GM10266 (cell line): ENCODE results near the gene FAM20B.

ENCODE experiments used
- DNase-seq: peaks from one replicate; pipeline ENCODE4 v3.0.0; 2012; ENCODE audit errors: extremely low spot score
- TF ChIP-seq, protein P1 (sequence below): IDR thresholded peaks from 2 replicates; pipeline ENCODE4 v1.5.1; 2012; ENCODE audit warnings: mild to moderate bottlenecking, low read depth; ENCODE audit not compliant: control insufficient read depth, insufficient read depth; ENCODE audit errors: missing control alignments

The FAM20B gene

GRCh38 chr1:179124873-179125272 is 99.2 kb downstream of the FAM20B start:
- TF ChIP-seq, protein P1, sequence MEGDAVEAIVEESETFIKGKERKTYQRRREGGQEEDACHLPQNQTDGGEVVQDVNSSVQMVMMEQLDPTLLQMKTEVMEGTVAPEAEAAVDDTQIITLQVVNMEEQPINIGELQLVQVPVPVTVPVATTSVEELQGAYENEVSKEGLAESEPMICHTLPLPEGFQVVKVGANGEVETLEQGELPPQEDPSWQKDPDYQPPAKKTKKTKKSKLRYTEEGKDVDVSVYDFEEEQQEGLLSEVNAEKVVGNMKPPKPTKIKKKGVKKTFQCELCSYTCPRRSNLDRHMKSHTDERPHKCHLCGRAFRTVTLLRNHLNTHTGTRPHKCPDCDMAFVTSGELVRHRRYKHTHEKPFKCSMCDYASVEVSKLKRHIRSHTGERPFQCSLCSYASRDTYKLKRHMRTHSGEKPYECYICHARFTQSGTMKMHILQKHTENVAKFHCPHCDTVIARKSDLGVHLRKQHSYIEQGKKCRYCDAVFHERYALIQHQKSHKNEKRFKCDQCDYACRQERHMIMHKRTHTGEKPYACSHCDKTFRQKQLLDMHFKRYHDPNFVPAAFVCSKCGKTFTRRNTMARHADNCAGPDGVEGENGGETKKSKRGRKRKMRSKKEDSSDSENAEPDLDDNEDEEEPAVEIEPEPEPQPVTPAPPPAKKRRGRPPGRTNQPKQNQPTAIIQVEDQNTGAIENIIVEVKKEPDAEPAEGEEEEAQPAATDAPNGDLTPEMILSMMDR, result no peak
- no peak for DNase-seq
